SK-N-SH treated with all-trans-retinoic acid at 6 μM for 48 hours (cell line): Measurements from ENCODE around the gene LMBR1.
"Not testable (repeated sequence)": the region's sequence is repeated elsewhere in the genome, so short reads cannot be mapped to it uniquely, and the experiment has no call there.

Source experiments
- CREB5 ChIP-seq: fragments of 250-450 bp; sonication (Bioruptor Pico); IDR thresholded peaks from 2 replicates; pipeline ENCODE4 v1.5.1; 2020; ENCODE audit warnings: low read depth, mild to moderate bottlenecking, moderate library complexity
- POU6F1 ChIP-seq: fragments of 250-450 bp; sonication (Bioruptor Pico); IDR thresholded peaks from 2 replicates; pipeline ENCODE4 v1.8.0; 2021; ENCODE audit warnings: low read depth, mild to moderate bottlenecking, moderate library complexity, borderline replicate concordance
- RARB ChIP-seq: fragments of 250-450 bp; sonication (Bioruptor Pico); IDR thresholded peaks from 2 replicates; pipeline ENCODE4 v1.8.0; 2021; ENCODE audit warnings: mild to moderate bottlenecking, moderate library complexity
- SNAI2 ChIP-seq: fragments of 250-450 bp; sonication (Bioruptor Pico); IDR thresholded peaks from 2 replicates; pipeline ENCODE4 v1.5.0; 2020; ENCODE audit warnings: mild to moderate bottlenecking, moderate library complexity
- TCF4 ChIP-seq: fragments of 250-450 bp; sonication (Bioruptor Pico); IDR thresholded peaks from 2 replicates; pipeline ENCODE4 v1.8.0; 2021; ENCODE audit warnings: mild to moderate bottlenecking, moderate library complexity, borderline replicate concordance
- TOX ChIP-seq: fragments of 250-450 bp; sonication (Bioruptor Pico); IDR thresholded peaks from 2 replicates; pipeline ENCODE4 v1.8.0; 2021; ENCODE audit warnings: mild to moderate bottlenecking, moderate library complexity, borderline replicate concordance
- ZC3H10 ChIP-seq: fragments of 250-450 bp; sonication (Bioruptor Pico); IDR thresholded peaks from 2 replicates; pipeline ENCODE4 v1.5.1; 2021; ENCODE audit warnings: mild to moderate bottlenecking, moderate library complexity
- ZFP30 ChIP-seq: fragments of 450-650 bp; formaldehyde crosslinking; IDR thresholded peaks from 2 replicates; pipeline ENCODE4 v1.5.0; 2022; ENCODE audit warnings: mild to moderate bottlenecking, moderate library complexity
- ZNF70 ChIP-seq: fragments of 450-650 bp; formaldehyde crosslinking; IDR thresholded peaks from 2 replicates; pipeline ENCODE4 v1.5.0; 2020; ENCODE audit warnings: mild to moderate bottlenecking, moderate library complexity
- TF ChIP-seq, protein P1 (sequence below): fragments of 250-450 bp; sonication (Bioruptor Pico); IDR thresholded peaks from 2 replicates; pipeline ENCODE4 v1.8.0; 2020; ENCODE audit warnings: mild to moderate bottlenecking, moderate library complexity, borderline replicate concordance
- TF ChIP-seq, protein P2 (sequence below): fragments of 250-450 bp; sonication (Bioruptor Pico); IDR thresholded peaks from 2 replicates; pipeline ENCODE4 v1.5.0; 2020; ENCODE audit warnings: mild to moderate bottlenecking, moderate library complexity

- TF ChIP-seq CREB5 (CRISPR knock-in tag); ZNF70; RARB (CRISPR knock-in tag); ZC3H10 (CRISPR knock-in tag); SNAI2 (CRISPR knock-in tag); ZFP30 (CRISPR knock-in tag); TCF4 (CRISPR knock-in tag); TOX (CRISPR knock-in tag); POU6F1 (CRISPR knock-in tag): not testable (repeated sequence)
- TF ChIP-seq, protein P1, sequence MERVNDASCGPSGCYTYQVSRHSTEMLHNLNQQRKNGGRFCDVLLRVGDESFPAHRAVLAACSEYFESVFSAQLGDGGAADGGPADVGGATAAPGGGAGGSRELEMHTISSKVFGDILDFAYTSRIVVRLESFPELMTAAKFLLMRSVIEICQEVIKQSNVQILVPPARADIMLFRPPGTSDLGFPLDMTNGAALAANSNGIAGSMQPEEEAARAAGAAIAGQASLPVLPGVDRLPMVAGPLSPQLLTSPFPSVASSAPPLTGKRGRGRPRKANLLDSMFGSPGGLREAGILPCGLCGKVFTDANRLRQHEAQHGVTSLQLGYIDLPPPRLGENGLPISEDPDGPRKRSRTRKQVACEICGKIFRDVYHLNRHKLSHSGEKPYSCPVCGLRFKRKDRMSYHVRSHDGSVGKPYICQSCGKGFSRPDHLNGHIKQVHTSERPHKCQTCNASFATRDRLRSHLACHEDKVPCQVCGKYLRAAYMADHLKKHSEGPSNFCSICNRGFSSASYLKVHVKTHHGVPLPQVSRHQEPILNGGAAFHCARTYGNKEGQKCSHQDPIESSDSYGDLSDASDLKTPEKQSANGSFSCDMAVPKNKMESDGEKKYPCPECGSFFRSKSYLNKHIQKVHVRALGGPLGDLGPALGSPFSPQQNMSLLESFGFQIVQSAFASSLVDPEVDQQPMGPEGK (CRISPR knock-in tag), result not testable (repeated sequence)
- TF ChIP-seq, protein P2, sequence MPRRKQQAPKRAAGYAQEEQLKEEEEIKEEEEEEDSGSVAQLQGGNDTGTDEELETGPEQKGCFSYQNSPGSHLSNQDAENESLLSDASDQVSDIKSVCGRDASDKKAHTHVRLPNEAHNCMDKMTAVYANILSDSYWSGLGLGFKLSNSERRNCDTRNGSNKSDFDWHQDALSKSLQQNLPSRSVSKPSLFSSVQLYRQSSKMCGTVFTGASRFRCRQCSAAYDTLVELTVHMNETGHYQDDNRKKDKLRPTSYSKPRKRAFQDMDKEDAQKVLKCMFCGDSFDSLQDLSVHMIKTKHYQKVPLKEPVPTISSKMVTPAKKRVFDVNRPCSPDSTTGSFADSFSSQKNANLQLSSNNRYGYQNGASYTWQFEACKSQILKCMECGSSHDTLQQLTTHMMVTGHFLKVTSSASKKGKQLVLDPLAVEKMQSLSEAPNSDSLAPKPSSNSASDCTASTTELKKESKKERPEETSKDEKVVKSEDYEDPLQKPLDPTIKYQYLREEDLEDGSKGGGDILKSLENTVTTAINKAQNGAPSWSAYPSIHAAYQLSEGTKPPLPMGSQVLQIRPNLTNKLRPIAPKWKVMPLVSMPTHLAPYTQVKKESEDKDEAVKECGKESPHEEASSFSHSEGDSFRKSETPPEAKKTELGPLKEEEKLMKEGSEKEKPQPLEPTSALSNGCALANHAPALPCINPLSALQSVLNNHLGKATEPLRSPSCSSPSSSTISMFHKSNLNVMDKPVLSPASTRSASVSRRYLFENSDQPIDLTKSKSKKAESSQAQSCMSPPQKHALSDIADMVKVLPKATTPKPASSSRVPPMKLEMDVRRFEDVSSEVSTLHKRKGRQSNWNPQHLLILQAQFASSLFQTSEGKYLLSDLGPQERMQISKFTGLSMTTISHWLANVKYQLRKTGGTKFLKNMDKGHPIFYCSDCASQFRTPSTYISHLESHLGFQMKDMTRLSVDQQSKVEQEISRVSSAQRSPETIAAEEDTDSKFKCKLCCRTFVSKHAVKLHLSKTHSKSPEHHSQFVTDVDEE, result not testable (repeated sequence)
Observed at GRCh38 chr7:156920487-156921373, 27.7 kb upstream of the LMBR1 start.
